Measurements from ENCODE around the gene EEPD1.

EEPD1 gene

GRCh38 chr7:36181668-36182067, 28.6 kb downstream of the EEPD1 start:
- CTCF ChIA-PET = no interaction called here
- TF ChIP-seq FOXK2 (IDR thresholded peaks at IDR 0.05) = no peak
- TF ChIP-seq ARNT (IDR thresholded peaks at IDR 0.05) = no peak
- no peak for TF ChIP-seq HDGF (IDR thresholded peaks at IDR 0.05; ENCODE audit: borderline replicate concordance)
- TF ChIP-seq SP1 (IDR thresholded peaks at IDR 0.05) = no peak
- TF ChIP-seq ZNF384 (IDR thresholded peaks at IDR 0.05) = no peak
- no peak for TF ChIP-seq LEF1 (IDR thresholded peaks at IDR 0.05; ENCODE audit: borderline replicate concordance)
- no peak for TF ChIP-seq FOXA1 (IDR thresholded peaks at IDR 0.05)
- DNase-seq (ENCODE audit: extremely low spot score) = no peak
- POLR2A ChIA-PET = no interaction called here

- no peak for DNase-seq (ENCODE audit: extremely low spot score)
- POLR2A ChIA-PET = no interaction called here
- CTCF ChIA-PET = no interaction called here
These were observed 30.0 kb downstream of the EEPD1 start for GRCh38 chr7:36182854-36183604.

GRCh38 chr7:36185092-36185491, 32.0 kb downstream of the EEPD1 start:
- no peak for DNase-seq (ENCODE audit: extremely low spot score)
- ChIA-PET CTCF (no interaction called here), POLR2A (no interaction called here)
- TF ChIP-seq SP1 (IDR thresholded peaks at IDR 0.05) = no peak
- no peak for TF ChIP-seq L3MBTL2 (conservative IDR thresholded peaks at IDR 0.05)
- TF ChIP-seq TARDBP (IDR thresholded peaks at IDR 0.05) = no peak
- no peak for TF ChIP-seq FOXA1 (IDR thresholded peaks at IDR 0.05)
- TF ChIP-seq BHLHE40 (IDR thresholded peaks at IDR 0.05; ENCODE audit: borderline replicate concordance) = no peak
- TF ChIP-seq NFRKB (IDR thresholded peaks at IDR 0.05) = no peak
- TF ChIP-seq FOXM1 (IDR thresholded peaks at IDR 0.05; ENCODE audit: borderline replicate concordance) = no peak
- TF ChIP-seq SUZ12 (IDR thresholded peaks at IDR 0.05) = no peak
- no peak for TF ChIP-seq ARNT (IDR thresholded peaks at IDR 0.05)
- no peak for TF ChIP-seq PKNOX1 (IDR thresholded peaks at IDR 0.05)
- no peak for TF ChIP-seq FOXK2 (IDR thresholded peaks at IDR 0.05)
- no peak for TF ChIP-seq ZNF384 (IDR thresholded peaks at IDR 0.05)
- no peak for TF ChIP-seq LEF1 (IDR thresholded peaks at IDR 0.05; ENCODE audit: borderline replicate concordance)

More at GRCh38 chr7:36182854-36183604, 30.0 kb downstream of the EEPD1 start:
- TF ChIP-seq PKNOX1 (IDR thresholded peaks at IDR 0.05) (no peak), FOXM1 (IDR thresholded peaks at IDR 0.05; ENCODE audit: borderline replicate concordance) (no peak), L3MBTL2 (conservative IDR thresholded peaks at IDR 0.05) (no peak), ZNF384 (IDR thresholded peaks at IDR 0.05) (no peak), CTBP1 (IDR thresholded peaks at IDR 0.05; ENCODE audit: borderline replicate concordance) (no peak), SP1 (IDR thresholded peaks at IDR 0.05) (no peak), ARNT (IDR thresholded peaks at IDR 0.05) (no peak), SUZ12 (IDR thresholded peaks at IDR 0.05) (no peak), ELF4 (IDR thresholded peaks at IDR 0.05) (no peak), LEF1 (IDR thresholded peaks at IDR 0.05; ENCODE audit: borderline replicate concordance) (no peak), TARDBP (IDR thresholded peaks at IDR 0.05) (no peak), HDGF (IDR thresholded peaks at IDR 0.05; ENCODE audit: borderline replicate concordance) (no peak), FOXK2 (IDR thresholded peaks at IDR 0.05) (no peak), FOXA1 (IDR thresholded peaks at IDR 0.05) (no peak), BHLHE40 (IDR thresholded peaks at IDR 0.05; ENCODE audit: borderline replicate concordance) (no peak), NFRKB (IDR thresholded peaks at IDR 0.05) (no peak)

GRCh38 chr7:36185756-36186155, 32.7 kb downstream of the EEPD1 start:
- ChIA-PET CTCF (interaction anchor here (1.3 kb wide), 1 partner anchor 11 kb away, joined by 5 read pairs; no protein-coding TSS in a partner anchor), POLR2A (no interaction called here)
- TF ChIP-seq BHLHE40 (IDR thresholded peaks at IDR 0.05; ENCODE audit: borderline replicate concordance) (no peak), ARNT (IDR thresholded peaks at IDR 0.05) (no peak), HDGF (IDR thresholded peaks at IDR 0.05; ENCODE audit: borderline replicate concordance) (no peak), FOXK2 (IDR thresholded peaks at IDR 0.05) (no peak), PKNOX1 (IDR thresholded peaks at IDR 0.05) (no peak), SUZ12 (IDR thresholded peaks at IDR 0.05) (no peak), TARDBP (IDR thresholded peaks at IDR 0.05) (no peak), L3MBTL2 (conservative IDR thresholded peaks at IDR 0.05) (no peak), CTBP1 (IDR thresholded peaks at IDR 0.05; ENCODE audit: borderline replicate concordance) (no peak), FOXA1 (IDR thresholded peaks at IDR 0.05) (no peak), SP1 (IDR thresholded peaks at IDR 0.05) (no peak), FOXM1 (IDR thresholded peaks at IDR 0.05; ENCODE audit: borderline replicate concordance) (no peak), NFRKB (IDR thresholded peaks at IDR 0.05) (no peak), ELF4 (IDR thresholded peaks at IDR 0.05) (no peak)
- no peak for DNase-seq (ENCODE audit: extremely low spot score)

- no peak for DNase-seq (ENCODE audit: extremely low spot score)
- POLR2A ChIA-PET = no interaction called here
- no peak for TF ChIP-seq SP1 (IDR thresholded peaks at IDR 0.05)
- TF ChIP-seq ELF4 (IDR thresholded peaks at IDR 0.05) = no peak
- TF ChIP-seq FOXA1 (IDR thresholded peaks at IDR 0.05) = no peak
- TF ChIP-seq ARNT (IDR thresholded peaks at IDR 0.05) = no peak
- no peak for TF ChIP-seq PKNOX1 (IDR thresholded peaks at IDR 0.05)
- TF ChIP-seq HDGF (IDR thresholded peaks at IDR 0.05; ENCODE audit: borderline replicate concordance) = no peak
- no peak for TF ChIP-seq LEF1 (IDR thresholded peaks at IDR 0.05; ENCODE audit: borderline replicate concordance)
- TF ChIP-seq FOXK2 (IDR thresholded peaks at IDR 0.05) = no peak
- no peak for TF ChIP-seq FOXM1 (IDR thresholded peaks at IDR 0.05; ENCODE audit: borderline replicate concordance)
- TF ChIP-seq TARDBP (IDR thresholded peaks at IDR 0.05) = no peak
- CTCF ChIA-PET = interaction anchor here (1.3 kb wide), 1 partner anchor 11 kb away, joined by 5 read pairs; no protein-coding TSS in a partner anchor
These were observed 33.5 kb downstream of the EEPD1 start for GRCh38 chr7:36186359-36187121.

All from HEK293T (cell line).